Endothelial cell of umbilical vein (primary cell): ENCODE measurements around the gene CBLB.

Experiments
- CTCF ChIP-seq, 2 donors: IDR thresholded peaks; 1 replicate in 1 of 2; 2 replicates in 1 of 2; pipeline ENCODE4 v1.5.1; 2011; ENCODE audit warnings: low read length in 2 of 2, mild to moderate bottlenecking in 2 of 2, moderate library complexity in 2 of 2, control low read depth in 1 of 2, inconsistent platforms in 1 of 2, low read depth in 1 of 2; ENCODE audit not compliant: insufficient read depth in 1 of 2; ENCODE audit errors: extremely low read depth in 1 of 2
- MYC ChIP-seq: IDR thresholded peaks from one replicate; pipeline ENCODE4 v1.6.1; 2011; ENCODE audit warnings: mild to moderate bottlenecking, low read depth, low read length
- POLR2AphosphoS5 ChIP-seq: IDR thresholded peaks from 2 replicates; pipeline ENCODE4 v1.6.1; 2012; ENCODE audit warnings: low read depth, mild to moderate bottlenecking, control low read depth, low read length, moderate library complexity; ENCODE audit not compliant: insufficient read depth

- no peak for TF ChIP-seq CTCF (IDR thresholded peaks at IDR 0.05; ENCODE audit: extremely low read depth in 1 of 2, insufficient read depth in 1 of 2, low read depth in 1 of 2, low read length in 2 of 2)
- no peak for TF ChIP-seq POLR2AphosphoS5
- no peak for TF ChIP-seq MYC
These were observed 38.8 kb downstream of the CBLB start for GRCh38 chr3:105829871-105830622.
